Activated B cell treated with CpG ODN at 0.5 μM for 24 hours (primary cell): Measurements from ENCODE around the gene DNAJC13. TPM values are rescaled to one million over a fixed set of nuclear protein-coding genes. Genes with fewer than 3 reads are reported as not detected.

ENCODE experiments used
- ATAC-seq: fragments of 200-7000 bp; cut with Tn5 transposase; one replicate; pipeline ENCODE4 v1.10.0; 2021; ENCODE audit warnings: low read depth, mild to moderate bottlenecking, moderate library complexity
- CTCF ChIA-PET: fragments of 350-600 bp; sonication (Branson Sonifier 250); formaldehyde crosslinking; loops from one replicate; lab custom pipeline; 2021; ENCODE audit warnings: antibody characterized with exemption; lab: Charles Lee
- POLR2A ChIA-PET: fragments of 350-600 bp; sonication (Branson Sonifier 250); formaldehyde crosslinking; loops from one replicate; lab custom pipeline; 2021; ENCODE audit warnings: antibody characterized with exemption; lab: Charles Lee
- DNase-seq: peaks from one replicate; pipeline ENCODE4 v3.0.0; 2022
- H3K27ac Mint-ChIP-seq: one replicate; pipeline ENCODE4 v1.8.0; 2020; ENCODE audit warnings: mixed read lengths
- H3K27me3 Mint-ChIP-seq: one replicate; pipeline ENCODE4 v1.8.0; 2021; ENCODE audit warnings: mixed read lengths
- H3K36me3 Mint-ChIP-seq: one replicate; pipeline ENCODE4 v1.8.0; 2021; ENCODE audit warnings: low read depth, mixed read lengths
- H3K4me1 Mint-ChIP-seq: one replicate; pipeline ENCODE4 v1.8.0; 2021; ENCODE audit warnings: mixed read lengths
- H3K4me3 Mint-ChIP-seq: one replicate; pipeline ENCODE4 v1.8.0; 2020; ENCODE audit warnings: mild to moderate bottlenecking, mixed read lengths
- H3K9me3 Mint-ChIP-seq: one replicate; pipeline ENCODE4 v1.8.0; 2020; ENCODE audit warnings: mixed read lengths
- CTCF ChIP-seq: fragments of 200-600 bp; IDR thresholded peaks from one replicate; pipeline ENCODE4 v1.8.0; 2022; ENCODE audit warnings: antibody characterized with exemption, mild to moderate bottlenecking
- intact Hi-C: fragments of 100-400 bp; cut with micrococcal nuclease; formaldehyde crosslinking; loops from one replicate; pipeline ENCODE4 v1.15.1; 2024
- total RNA-seq: library from RNA; stranded (reverse); gene quantifications from 2 replicates; pipeline ENCODE4 v1.2.3, GENCODE V29; 2022

The DNAJC13 gene
- total RNA-seq, 1 donor from 2014 or later = 39.8 TPM

GRCh38 chr3:132536442-132537153, 119.3 kb downstream of the DNAJC13 start:
- DNase-seq (no peak), ATAC-seq (no peak)
- POLR2A ChIA-PET = no interaction called here
- TF ChIP-seq CTCF = no peak
- intact Hi-C loops = loop anchor here (1.0 to 2.0 kb wide), 3 partner anchors 106 to 888 kb away; no protein-coding TSS in a partner anchor
- Mint-ChIP-seq H3K27me3 (no peaks in the 10 kb centered on the region), H3K27ac (no peak overlapping the region), H3K9me3 (no peaks in the 10 kb centered on the region), H3K4me3 (no peak overlapping the region), H3K4me1 (no peaks in the 10 kb centered on the region), H3K36me3 (peaks cover 73% of the 10 kb centered on the region)
- CTCF ChIA-PET = interaction anchor here (0.9 to 5.5 kb wide), 11 partner anchors 10 to 124 kb away, joined by 3 to 61 read pairs (median 5); partner anchors contain the start of gene UBA5

GRCh38 chr3:132537297-132537696, 120.0 kb downstream of the DNAJC13 start:
- DNase-seq = no peak
- Mint-ChIP-seq H3K4me3 (no peak overlapping the region), H3K27me3 (no peaks in the 10 kb centered on the region), H3K4me1 (no peaks in the 10 kb centered on the region), H3K9me3 (no peaks in the 10 kb centered on the region), H3K27ac (no peak overlapping the region), H3K36me3 (peaks cover 69% of the 10 kb centered on the region)
- ChIA-PET POLR2A (no interaction called here), CTCF (interaction anchor here (1.1 to 5.5 kb wide), 6 partner anchors 9 to 124 kb away, joined by 3 to 61 read pairs (median 6); partner anchors contain the start of gene UBA5)
- intact Hi-C loops = loop anchor here (2.0 kb wide), 1 partner anchor 888 kb away; no protein-coding TSS in a partner anchor
- no peak for TF ChIP-seq CTCF
- ATAC-seq = no peak

GRCh38 chr3:132538072-132538471, 120.8 kb downstream of the DNAJC13 start:
- Mint-ChIP-seq H3K27me3 (no peaks in the 10 kb centered on the region), H3K9me3 (no peaks in the 10 kb centered on the region), H3K36me3 (peaks cover 69% of the 10 kb centered on the region), H3K27ac (no peak overlapping the region), H3K4me1 (no peaks in the 10 kb centered on the region), H3K4me3 (no peak overlapping the region)
- DNase-seq (no peak), ATAC-seq (no peak)
- ChIA-PET CTCF (interaction anchor here (1.1 to 5.5 kb wide), 2 partner anchors 15 to 104 kb away, joined by 3 to 61 read pairs; no protein-coding TSS in a partner anchor), POLR2A (no interaction called here)
- no peak for TF ChIP-seq CTCF
- intact Hi-C loops = no loop called here

GRCh38 chr3:132539681-132540080, 122.4 kb downstream of the DNAJC13 start:
- CTCF ChIA-PET = interaction anchor here (1.0 kb wide), 1 partner anchor 102 kb away, joined by 4 read pairs; no protein-coding TSS in a partner anchor
- POLR2A ChIA-PET = no interaction called here
- peaks cover 60% of the 10 kb centered on the region for H3K36me3 Mint-ChIP-seq

More at GRCh38 chr3:132539681-132540080, 122.4 kb downstream of the DNAJC13 start:
- Mint-ChIP-seq H3K27me3 (no peaks in the 10 kb centered on the region), H3K27ac (no peak overlapping the region), H3K4me1 (no peaks in the 10 kb centered on the region), H3K9me3 (no peaks in the 10 kb centered on the region), H3K4me3 (no peak overlapping the region)
- ATAC-seq (no peak), DNase-seq (no peak)
- intact Hi-C loops = no loop called here
- TF ChIP-seq CTCF = no peak
